ENCODE data around the gene DNAJC5. TPM values are rescaled to one million over a fixed set of nuclear protein-coding genes. Genes with fewer than 3 reads are reported as not detected.

The DNAJC5 gene
- total RNA-seq, 2 experiments from 2014 or later = 21.4 to 22.5 TPM

DNA sequence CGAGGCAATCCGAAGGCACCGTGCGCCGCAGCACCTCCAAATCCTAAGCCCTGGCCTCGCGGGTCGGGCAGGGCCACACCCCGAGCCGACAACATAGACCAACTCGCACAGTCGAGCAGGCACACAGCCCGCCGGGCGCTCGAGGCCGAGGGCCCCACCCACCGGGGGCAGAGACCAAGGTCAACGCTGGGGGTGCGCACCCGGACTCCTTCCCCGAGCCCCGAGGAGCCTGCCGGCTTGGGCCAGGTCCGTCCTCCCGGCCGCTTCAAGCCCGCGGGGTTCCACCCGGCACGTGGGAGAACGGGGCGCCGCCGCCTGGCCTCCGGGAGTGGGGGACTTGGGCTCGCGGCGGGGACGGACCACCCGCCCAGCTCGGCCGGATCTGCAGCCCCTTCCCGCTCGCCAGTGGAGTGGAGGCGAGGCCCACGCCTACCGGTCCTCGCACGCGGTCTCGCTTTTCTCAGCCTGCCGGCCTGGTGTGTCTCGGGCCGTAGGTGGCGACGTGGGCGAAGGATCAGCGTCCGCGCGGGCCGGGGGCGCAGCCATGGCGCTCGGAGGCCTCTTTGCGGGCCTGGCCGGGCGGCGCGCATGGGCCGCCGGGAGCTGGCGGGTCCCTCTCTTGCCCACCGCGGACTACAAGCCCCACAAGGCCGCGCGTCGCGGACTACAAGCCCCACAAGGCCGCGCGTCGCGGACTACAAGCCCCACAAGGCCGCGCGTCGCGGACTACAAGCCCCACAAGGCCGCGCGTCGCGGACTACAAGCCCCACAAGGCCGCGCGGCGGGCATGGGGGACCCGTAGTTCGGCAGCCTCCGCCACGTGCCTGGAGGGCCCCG is 61.1 kb downstream of the DNAJC5 start, which contains the start of gene UCKL1:
Gene UCKL1, minus strand, starts transcription at position 590 of the 837 bp plus-strand sequence. Its CDS starts 44 bp downstream, at position 546.
- peak within 1 kb of the TSS; percentile 77 for H3K4me3 ChIP-seq (ENCODE audit: low read length)
- no peaks in the 10 kb centered on the region for H3K9me3 Mint-ChIP-seq
- peak within 1 kb of the TSS; percentile 82 for H3K27ac Mint-ChIP-seq

GRCh38 chr20:63956664-63957003 is 61.7 kb downstream of the DNAJC5 start:
- ATAC-seq (ENCODE audit: poor library complexity) (no peak), DNase-seq (no peak)
- Mint-ChIP-seq H3K4me3 (peak overlapping the region; percentile 79), H3K9me3 (no peaks in the 10 kb centered on the region), H3K4me1 (ENCODE audit: low read depth) (peaks cover 37% of the 10 kb centered on the region), H3K27ac (peak overlapping the region; percentile 82), H3K36me3 (ENCODE audit: low read depth) (peaks cover 13% of the 10 kb centered on the region), H3K27me3 (no peaks in the 10 kb centered on the region)
- Histone ChIP-seq H3K27ac (ENCODE audit: low read depth in 1 of 2, low read length in 2 of 2) (peak overlapping the region in 1 of 2 donors; percentile 61), H3K27me3 (ENCODE audit: control insufficient read depth in 1 of 2, insufficient read depth in 2 of 2, low read length in 2 of 2) (no peaks in the 10 kb centered on the region), H3K36me3 (ENCODE audit: insufficient read depth, low read length) (peaks cover 13% of the 10 kb centered on the region), H3K4me1 (ENCODE audit: insufficient read depth, low read length) (peaks cover 53% of the 10 kb centered on the region), H3K4me3 (ENCODE audit: low read length) (peak overlapping the region; percentile 61), H3K9me3 (ENCODE audit: control insufficient read depth in 1 of 2, insufficient read depth in 1 of 2, low read length in 2 of 2) (no peaks in the 10 kb centered on the region)
- intact Hi-C loops (cut with DNase I, micrococcal nuclease) = loop anchor here in 1 of 2 experiments (1.0 to 5.0 kb wide), 4 partner anchors 25 to 249 kb away; partner anchors contain the start of genes ARFRP1, DNAJC5, PRPF6 and TCEA2
- TF ChIP-seq, protein P1, sequence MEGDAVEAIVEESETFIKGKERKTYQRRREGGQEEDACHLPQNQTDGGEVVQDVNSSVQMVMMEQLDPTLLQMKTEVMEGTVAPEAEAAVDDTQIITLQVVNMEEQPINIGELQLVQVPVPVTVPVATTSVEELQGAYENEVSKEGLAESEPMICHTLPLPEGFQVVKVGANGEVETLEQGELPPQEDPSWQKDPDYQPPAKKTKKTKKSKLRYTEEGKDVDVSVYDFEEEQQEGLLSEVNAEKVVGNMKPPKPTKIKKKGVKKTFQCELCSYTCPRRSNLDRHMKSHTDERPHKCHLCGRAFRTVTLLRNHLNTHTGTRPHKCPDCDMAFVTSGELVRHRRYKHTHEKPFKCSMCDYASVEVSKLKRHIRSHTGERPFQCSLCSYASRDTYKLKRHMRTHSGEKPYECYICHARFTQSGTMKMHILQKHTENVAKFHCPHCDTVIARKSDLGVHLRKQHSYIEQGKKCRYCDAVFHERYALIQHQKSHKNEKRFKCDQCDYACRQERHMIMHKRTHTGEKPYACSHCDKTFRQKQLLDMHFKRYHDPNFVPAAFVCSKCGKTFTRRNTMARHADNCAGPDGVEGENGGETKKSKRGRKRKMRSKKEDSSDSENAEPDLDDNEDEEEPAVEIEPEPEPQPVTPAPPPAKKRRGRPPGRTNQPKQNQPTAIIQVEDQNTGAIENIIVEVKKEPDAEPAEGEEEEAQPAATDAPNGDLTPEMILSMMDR (IDR thresholded peaks at IDR 0.05) = no peak
- POLR2A ChIA-PET = interaction anchor here (0.6 to 3.3 kb wide), 16 partner anchors 12 to 1095 kb away, joined by 3 to 27 read pairs (median 4); partner anchors contain the start of genes GMEB2, PPDPF, PRPF6 and RTEL1
- CTCF ChIA-PET = interaction anchor here (1.3 to 3.0 kb wide), 4 partner anchors 17 to 82 kb away, joined by 3 to 13 read pairs (median 6); partner anchors contain the start of genes PRPF6 and SAMD10

More for the DNA sequence above, 61.1 kb downstream of the DNAJC5 start, which contains the start of gene UCKL1:
- ChIA-PET CTCF (interaction anchor here (1.3 to 3.0 kb wide), 4 partner anchors 18 to 83 kb away, joined by 3 to 13 read pairs (median 6); partner anchors contain the start of genes PRPF6 and SAMD10), POLR2A (interaction anchor here (0.6 to 3.3 kb wide), 16 partner anchors 13 to 1094 kb away, joined by 3 to 27 read pairs (median 4); partner anchors contain the start of genes GMEB2, PPDPF, PRPF6 and RTEL1)
- Histone ChIP-seq H3K27ac (ENCODE audit: low read depth in 1 of 2, low read length in 2 of 2) (peak within 1 kb of the TSS; percentile 45 to 69), H3K36me3 (ENCODE audit: insufficient read depth, low read length) (peaks cover 10% of the 10 kb centered on the region), H3K9me3 (ENCODE audit: control insufficient read depth in 1 of 2, insufficient read depth in 1 of 2, low read length in 2 of 2) (no peaks in the 10 kb centered on the region), H3K27me3 (ENCODE audit: control insufficient read depth in 1 of 2, insufficient read depth in 2 of 2, low read length in 2 of 2) (no peaks in the 10 kb centered on the region), H3K4me1 (ENCODE audit: insufficient read depth, low read length) (peaks cover 59% of the 10 kb centered on the region)
- TF ChIP-seq, protein P1 (IDR thresholded peaks at IDR 0.05) = no peak
- Mint-ChIP-seq H3K27me3 (no peaks in the 10 kb centered on the region), H3K36me3 (ENCODE audit: low read depth) (peaks cover 8% of the 10 kb centered on the region), H3K4me1 (ENCODE audit: low read depth) (peaks cover 37% of the 10 kb centered on the region), H3K4me3 (peak within 1 kb of the TSS; percentile 87)
- peak; percentile 79 for ATAC-seq (ENCODE audit: poor library complexity)
- peak; percentile 81 to 95 (median 88) for DNase-seq
- intact Hi-C loops (cut with DNase I, micrococcal nuclease) = loop anchor here in 1 of 2 experiments (1.0 to 5.0 kb wide), 4 partner anchors 25 to 249 kb away; partner anchors contain the start of genes ARFRP1, DNAJC5, PRPF6 and TCEA2

GRCh38 chr20:63957004-63957689 is 62.2 kb downstream of the DNAJC5 start:
- peak overlapping the region; percentile 78 for H3K4me3 Mint-ChIP-seq
- Histone ChIP-seq H3K36me3 (ENCODE audit: insufficient read depth, low read length) (peaks cover 18% of the 10 kb centered on the region), H3K4me1 (ENCODE audit: insufficient read depth, low read length) (peaks cover 48% of the 10 kb centered on the region), H3K27ac (ENCODE audit: low read depth in 1 of 2, low read length in 2 of 2) (peak overlapping the region; percentile 45 to 61), H3K27me3 (ENCODE audit: control insufficient read depth in 1 of 2, insufficient read depth in 2 of 2, low read length in 2 of 2) (no peaks in the 10 kb centered on the region), H3K4me3 (ENCODE audit: low read length) (peak overlapping the region; percentile 61), H3K9me3 (ENCODE audit: control insufficient read depth in 1 of 2, insufficient read depth in 1 of 2, low read length in 2 of 2) (no peaks in the 10 kb centered on the region)
- H3K4me1 Mint-ChIP-seq (ENCODE audit: low read depth) = peaks cover 37% of the 10 kb centered on the region
- H3K9me3 Mint-ChIP-seq = no peaks in the 10 kb centered on the region
- TF ChIP-seq, protein P1 (IDR thresholded peaks at IDR 0.05) = no peak
- H3K27ac Mint-ChIP-seq = peak overlapping the region; percentile 82
- ATAC-seq (ENCODE audit: poor library complexity) (peak; percentile 42), DNase-seq (peak; percentile 34 to 85 (median 66))
- peaks cover 18% of the 10 kb centered on the region for H3K36me3 Mint-ChIP-seq (ENCODE audit: low read depth)
- ChIA-PET CTCF (interaction anchor here (1.0 to 3.0 kb wide), 5 partner anchors 17 to 93 kb away, joined by 3 to 13 read pairs (median 5); partner anchors contain the start of genes PRPF6 and SAMD10), POLR2A (interaction anchor here (1.2 to 3.3 kb wide), 7 partner anchors 12 to 93 kb away, joined by 3 to 27 read pairs (median 8); partner anchors contain the start of genes PRPF6, SAMD10 and TPD52L2)
- intact Hi-C loops (cut with DNase I, micrococcal nuclease) = loop anchor here in 1 of 2 experiments (2.0 to 5.0 kb wide), 2 partner anchors 106 to 250 kb away; partner anchors contain the start of genes ARFRP1, TCEA2 and ZGPAT
- no peaks in the 10 kb centered on the region for H3K27me3 Mint-ChIP-seq
